NB4 (cell line): ENCODE results near the gene SSBP4.
"Not testable (repeated sequence)": the region's sequence is repeated elsewhere in the genome, so short reads cannot be mapped to it uniquely, and the experiment has no call there.

Source experiments
- DNase-seq: peaks from one replicate; pipeline ENCODE4 v3.0.0; 2010; ENCODE audit warnings: low read depth
- H3K4me3 ChIP-seq: one replicate; pipeline ENCODE4 v1.5.1; 2011; ENCODE audit warnings: mild to moderate bottlenecking, low read depth, low read length, moderate library complexity
- MYC ChIP-seq: IDR thresholded peaks from 2 replicates; pipeline ENCODE4 v1.6.1; 2011; ENCODE audit warnings: low read depth, low read length
- POLR2A ChIP-seq: IDR thresholded peaks from 2 replicates; pipeline ENCODE4 v1.6.1; 2011; ENCODE audit warnings: mild to moderate bottlenecking; ENCODE audit not compliant: insufficient read length; ENCODE audit errors: extremely low read depth
- TF ChIP-seq, protein P1 (sequence below): IDR thresholded peaks from one replicate; pipeline ENCODE4 v1.5.1; 2012; ENCODE audit warnings: low read depth, low read length
- TF ChIP-seq, protein P2 (sequence below): IDR thresholded peaks from 2 replicates; pipeline ENCODE4 v1.6.1; 2011; ENCODE audit warnings: low read depth, low read length

The SSBP4 gene

DNA sequence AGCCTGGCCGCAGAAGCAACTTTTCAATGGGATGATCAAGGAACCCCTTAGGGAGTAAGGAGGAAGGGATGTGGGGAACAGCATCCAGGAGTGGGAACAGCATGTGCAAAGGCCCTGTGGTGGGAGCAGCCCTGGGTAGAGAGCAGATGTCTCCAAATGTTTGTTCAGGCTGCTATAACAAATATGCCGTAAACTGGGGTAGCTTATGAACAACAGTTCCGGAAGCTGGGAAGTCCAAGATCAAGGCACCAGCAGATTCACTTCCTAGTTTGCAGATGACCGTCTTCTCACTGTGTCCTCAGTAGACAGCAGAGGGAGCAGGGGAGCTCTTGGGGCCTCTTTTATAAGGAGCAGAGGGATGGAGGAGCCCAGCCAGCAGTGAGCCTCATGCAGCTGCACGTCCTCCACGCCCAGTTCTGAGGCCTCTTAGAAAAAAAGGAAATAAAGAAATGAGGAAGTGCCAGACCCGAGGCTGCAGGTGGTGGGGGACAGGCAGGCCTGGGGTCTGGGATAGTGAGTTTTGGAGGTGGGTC, 17.6 kb upstream of the SSBP4 start:
- TF ChIP-seq POLR2A (peak; percentile 30), MYC (0 out of 2 replicates have a peak, but pooled peaks have one; percentile 56)
- TF ChIP-seq, protein P1, sequence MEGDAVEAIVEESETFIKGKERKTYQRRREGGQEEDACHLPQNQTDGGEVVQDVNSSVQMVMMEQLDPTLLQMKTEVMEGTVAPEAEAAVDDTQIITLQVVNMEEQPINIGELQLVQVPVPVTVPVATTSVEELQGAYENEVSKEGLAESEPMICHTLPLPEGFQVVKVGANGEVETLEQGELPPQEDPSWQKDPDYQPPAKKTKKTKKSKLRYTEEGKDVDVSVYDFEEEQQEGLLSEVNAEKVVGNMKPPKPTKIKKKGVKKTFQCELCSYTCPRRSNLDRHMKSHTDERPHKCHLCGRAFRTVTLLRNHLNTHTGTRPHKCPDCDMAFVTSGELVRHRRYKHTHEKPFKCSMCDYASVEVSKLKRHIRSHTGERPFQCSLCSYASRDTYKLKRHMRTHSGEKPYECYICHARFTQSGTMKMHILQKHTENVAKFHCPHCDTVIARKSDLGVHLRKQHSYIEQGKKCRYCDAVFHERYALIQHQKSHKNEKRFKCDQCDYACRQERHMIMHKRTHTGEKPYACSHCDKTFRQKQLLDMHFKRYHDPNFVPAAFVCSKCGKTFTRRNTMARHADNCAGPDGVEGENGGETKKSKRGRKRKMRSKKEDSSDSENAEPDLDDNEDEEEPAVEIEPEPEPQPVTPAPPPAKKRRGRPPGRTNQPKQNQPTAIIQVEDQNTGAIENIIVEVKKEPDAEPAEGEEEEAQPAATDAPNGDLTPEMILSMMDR, result peak; percentile 64
- TF ChIP-seq, protein P2, sequence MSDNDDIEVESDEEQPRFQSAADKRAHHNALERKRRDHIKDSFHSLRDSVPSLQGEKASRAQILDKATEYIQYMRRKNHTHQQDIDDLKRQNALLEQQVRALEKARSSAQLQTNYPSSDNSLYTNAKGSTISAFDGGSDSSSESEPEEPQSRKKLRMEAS, result peak; percentile 62; the same call in 1 of the 2 replicates
- DNase-seq, result peak; percentile 98

DNA sequence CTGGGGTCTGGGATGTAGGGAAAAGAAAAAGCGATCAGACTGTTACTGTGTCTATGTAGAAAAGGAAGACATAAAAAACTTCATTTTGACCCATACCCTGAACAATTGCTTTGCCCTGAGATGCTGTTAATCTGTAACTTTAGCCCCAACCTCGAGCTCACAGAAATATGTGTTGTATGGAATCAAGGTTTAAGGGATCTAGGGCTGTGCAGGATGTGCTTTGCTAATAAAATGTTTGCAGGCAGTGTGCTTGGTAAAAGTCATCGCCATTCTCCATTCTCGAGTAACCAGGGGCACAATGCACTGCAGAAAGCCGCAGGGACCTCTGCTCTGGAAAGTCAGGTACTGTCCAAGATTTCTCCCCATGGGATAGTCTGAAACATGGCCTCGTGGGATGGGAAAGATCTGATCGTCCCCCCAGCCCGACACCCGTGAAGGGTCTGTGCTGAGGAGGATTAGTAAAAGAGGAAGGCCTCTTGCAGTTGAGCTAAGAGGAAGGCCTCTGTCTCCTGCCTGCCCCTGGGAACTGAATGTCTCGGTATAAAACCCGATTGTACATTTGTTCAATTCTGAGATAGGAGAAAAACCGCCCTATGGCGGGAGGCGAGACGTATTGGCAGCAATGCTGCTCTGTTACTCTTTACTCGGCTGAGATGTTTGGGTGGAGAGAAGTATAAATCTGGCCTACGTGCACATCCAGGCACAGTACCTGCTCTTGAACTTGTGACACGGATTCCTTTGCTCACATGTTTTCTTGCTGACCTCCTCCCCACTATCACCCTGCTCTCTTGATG, 16.5 kb upstream of the SSBP4 start:
- peak; percentile 42 for DNase-seq
- not testable (repeated sequence) for H3K4me3 ChIP-seq

More for the DNA sequence above, 17.6 kb upstream of the SSBP4 start:
- no peak overlapping the region for H3K4me3 ChIP-seq

DNA sequence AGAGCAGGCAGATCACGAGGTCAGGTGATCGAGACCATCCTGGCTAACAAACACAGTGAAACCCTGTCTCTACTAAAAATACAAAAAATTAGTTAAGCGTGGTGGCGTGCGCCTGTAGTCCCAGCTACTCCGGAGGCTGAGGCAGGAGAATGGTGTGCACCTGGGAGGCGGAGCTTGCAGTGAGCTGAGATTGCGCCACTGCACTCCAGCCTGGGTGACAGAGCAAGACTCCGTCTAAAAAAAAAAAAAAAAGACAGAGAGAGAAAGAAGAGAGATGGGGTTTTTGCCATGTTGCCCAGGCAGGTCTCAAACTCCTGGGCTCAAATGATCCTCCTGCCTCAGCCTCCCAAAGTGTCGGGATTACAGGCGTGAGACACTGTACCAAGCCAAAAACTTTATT, 13.4 kb upstream of the SSBP4 start:
- H3K4me3 ChIP-seq, DNase-seq: not testable (repeated sequence)

DNA sequence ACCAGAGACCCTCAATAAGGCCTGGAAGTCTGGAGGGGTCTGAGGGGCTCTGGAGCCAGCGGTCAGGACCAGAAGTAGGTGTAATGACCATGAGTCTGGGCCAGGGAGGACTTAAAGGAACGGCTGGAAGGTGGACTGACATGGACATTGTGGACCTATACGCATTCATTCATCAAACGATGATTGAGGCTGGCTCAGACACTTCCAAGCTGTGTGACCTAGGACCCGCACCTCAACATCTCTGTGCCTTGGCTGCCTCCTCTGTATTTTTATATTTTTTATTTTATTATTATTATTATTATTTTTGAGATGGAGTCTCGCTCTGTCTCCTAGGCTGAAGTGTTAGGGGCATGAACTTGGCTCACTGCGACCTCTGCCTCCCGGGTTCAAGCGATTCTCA, 12.4 kb upstream of the SSBP4 start:
- TF ChIP-seq, protein P2, result no peak
- TF ChIP-seq MYC (no peak), POLR2A (no peak)
- no peak overlapping the region for H3K4me3 ChIP-seq
- DNase-seq, result no peak

DNA sequence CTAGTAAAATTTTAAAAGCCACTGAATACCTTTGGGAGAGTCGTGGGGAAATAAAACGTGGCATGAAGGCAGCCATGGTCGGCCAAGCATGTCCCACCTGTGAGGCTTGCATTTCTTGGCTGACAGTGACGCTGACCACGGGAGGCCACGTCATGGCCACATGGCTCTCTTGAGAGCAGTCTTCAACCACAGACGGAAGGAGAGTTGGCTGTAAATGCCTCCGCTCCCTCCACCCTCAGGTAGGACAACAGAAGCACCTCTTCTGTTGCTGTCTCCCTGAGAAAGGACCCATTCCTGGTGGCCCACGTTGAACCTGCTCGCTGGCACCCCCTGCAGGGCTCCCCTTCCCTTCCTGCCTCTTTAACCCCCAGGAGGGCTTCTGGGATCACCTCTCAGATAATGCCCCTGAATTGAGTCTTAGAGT, 11.1 kb upstream of the SSBP4 start:
- TF ChIP-seq, protein P1, result peak; percentile 70
- TF ChIP-seq MYC (peak; percentile 79), POLR2A (no peak)
- TF ChIP-seq, protein P2, result peak; percentile 87
- DNase-seq, result peak; percentile 71
- H3K4me3 ChIP-seq, result no peak overlapping the region

DNA sequence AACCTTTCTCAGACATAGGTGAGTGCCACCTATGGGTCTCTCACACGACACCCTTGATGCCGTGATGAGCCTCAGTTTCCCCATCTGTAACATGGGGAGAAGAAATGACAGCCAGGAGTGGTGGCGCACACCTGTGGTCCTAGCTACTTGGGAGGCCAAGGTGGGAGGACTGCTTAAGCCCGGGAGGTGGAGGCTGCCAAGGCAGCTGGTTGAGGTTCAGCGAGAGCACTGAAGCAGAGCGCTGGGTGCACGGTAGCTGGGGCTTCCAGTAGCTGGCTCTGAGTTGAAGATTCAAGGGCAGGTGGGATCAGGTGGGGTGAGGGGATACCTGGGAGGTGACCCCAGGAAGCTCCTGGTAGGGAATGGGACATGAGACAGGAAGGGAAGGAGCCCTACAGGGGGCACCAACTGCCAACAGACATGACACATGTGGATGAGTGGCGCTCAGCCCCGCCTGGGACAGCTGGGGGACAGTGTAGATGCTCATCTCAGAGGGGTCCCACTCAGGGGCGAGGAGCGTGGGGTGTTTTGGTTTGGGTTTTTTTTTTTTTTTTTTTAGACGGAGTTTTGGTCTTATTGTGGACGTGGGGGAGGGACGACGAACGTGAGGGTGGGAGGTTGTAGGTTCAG, 6.5 kb upstream of the SSBP4 start:
- peak; percentile 15 for DNase-seq
- no peak for TF ChIP-seq POLR2A
- no peak for TF ChIP-seq MYC
- TF ChIP-seq, protein P1, result no peak
- TF ChIP-seq, protein P2, result no peak
- no peak overlapping the region for H3K4me3 ChIP-seq

DNA sequence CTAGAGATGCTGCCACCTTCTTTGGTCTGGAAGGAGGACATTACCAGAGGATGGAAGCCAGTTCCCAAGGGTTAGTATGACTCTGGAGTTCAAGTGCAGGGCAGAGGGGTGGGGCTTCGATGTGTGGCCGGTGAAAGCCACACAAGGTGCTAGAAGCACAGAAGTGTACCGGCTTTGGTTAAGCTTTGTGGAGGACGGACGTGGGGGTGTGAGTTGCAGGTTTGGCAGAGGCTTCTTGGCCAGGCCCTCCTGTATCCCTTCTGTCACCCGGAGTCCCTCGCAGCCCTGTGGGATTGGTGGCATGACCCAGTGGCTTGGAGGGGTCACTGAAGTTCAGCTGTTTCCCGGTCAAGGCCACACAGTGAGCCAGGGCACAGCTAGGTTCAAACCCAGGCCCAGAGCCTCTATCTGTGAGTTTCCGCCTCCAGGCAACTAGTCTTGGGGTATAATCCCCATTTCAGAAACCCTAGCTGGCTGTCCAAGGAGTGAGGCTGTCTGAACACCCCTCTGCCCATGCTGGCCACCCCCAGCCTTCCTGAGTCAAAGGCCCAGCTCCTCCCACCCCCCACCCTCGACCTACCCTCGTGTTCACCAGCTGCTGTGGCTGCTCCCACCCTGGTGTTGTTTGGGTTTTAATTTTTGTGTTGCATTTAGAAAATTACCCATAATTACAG, 4.6 kb upstream of the SSBP4 start:
- DNase-seq, result peak; percentile 68
- no peak overlapping the region for H3K4me3 ChIP-seq
- TF ChIP-seq, protein P2, result peak; percentile 86
- TF ChIP-seq POLR2A (no peak), MYC (peak; percentile 57; the same call in 1 of the 2 replicates)
